Peyer's patch (tissue), 4 donors: Measurements from ENCODE around the gene CFAP61.

Source experiments
- POLR2A ChIP-seq, 2 donors: fragments of 450-650 bp; IDR thresholded peaks; one replicate each; pipeline ENCODE4 v1.5.1; 2017; ENCODE audit warnings: antibody characterized with exemption in 2 of 2, mild to moderate bottlenecking in 2 of 2, moderate library complexity in 2 of 2
- TF ChIP-seq, protein P1 (sequence below), 6 experiments: fragments of 450-650 bp in 4 of 6; fragments of 200-600 bp in 2 of 6; sonication (generic) in 1 of 6; IDR thresholded peaks; one replicate each; pipeline ENCODE4 v1.5.1; 2017 to 2019; ENCODE audit warnings: antibody characterized with exemption in 6 of 6, mild to moderate bottlenecking in 3 of 6, moderate library complexity in 1 of 6

GRCh38 chr20:20161611-20162010, 109.3 kb downstream of the CFAP61 start:
- TF ChIP-seq POLR2A (IDR thresholded peaks at IDR 0.05), result no peak
- TF ChIP-seq, protein P1, sequence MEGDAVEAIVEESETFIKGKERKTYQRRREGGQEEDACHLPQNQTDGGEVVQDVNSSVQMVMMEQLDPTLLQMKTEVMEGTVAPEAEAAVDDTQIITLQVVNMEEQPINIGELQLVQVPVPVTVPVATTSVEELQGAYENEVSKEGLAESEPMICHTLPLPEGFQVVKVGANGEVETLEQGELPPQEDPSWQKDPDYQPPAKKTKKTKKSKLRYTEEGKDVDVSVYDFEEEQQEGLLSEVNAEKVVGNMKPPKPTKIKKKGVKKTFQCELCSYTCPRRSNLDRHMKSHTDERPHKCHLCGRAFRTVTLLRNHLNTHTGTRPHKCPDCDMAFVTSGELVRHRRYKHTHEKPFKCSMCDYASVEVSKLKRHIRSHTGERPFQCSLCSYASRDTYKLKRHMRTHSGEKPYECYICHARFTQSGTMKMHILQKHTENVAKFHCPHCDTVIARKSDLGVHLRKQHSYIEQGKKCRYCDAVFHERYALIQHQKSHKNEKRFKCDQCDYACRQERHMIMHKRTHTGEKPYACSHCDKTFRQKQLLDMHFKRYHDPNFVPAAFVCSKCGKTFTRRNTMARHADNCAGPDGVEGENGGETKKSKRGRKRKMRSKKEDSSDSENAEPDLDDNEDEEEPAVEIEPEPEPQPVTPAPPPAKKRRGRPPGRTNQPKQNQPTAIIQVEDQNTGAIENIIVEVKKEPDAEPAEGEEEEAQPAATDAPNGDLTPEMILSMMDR (IDR thresholded peaks at IDR 0.05), result no peak
